Aorta (tissue), 5 donors: Measurements from ENCODE around the gene UMODL1. TPM values are rescaled to one million over a fixed set of nuclear protein-coding genes. Genes with fewer than 3 reads are reported as not detected.
A peak's percentile ranks its signal among the peaks of the same experiment; 100 is the strongest.

ENCODE experiments used
- ATAC-seq: fragments of 200-7000 bp; cut with Tn5 transposase; one replicate; pipeline ENCODE4 v1.9.1; 2022; ENCODE audit warnings: moderate library complexity; ENCODE audit not compliant: low FRiP score
- DNase-seq, 2 donors: peaks; one replicate each; pipeline ENCODE4 v3.0.0-alpha.2; 2020
- H3K27ac ChIP-seq, 2 donors: one replicate each; pipeline ENCODE4 v1.5.1; 2013; ENCODE audit warnings: low read length in 2 of 2, mild to moderate bottlenecking in 2 of 2, moderate library complexity in 2 of 2, control low read depth in 1 of 2, inconsistent platforms in 1 of 2, low read depth in 1 of 2
- H3K27me3 ChIP-seq, 2 donors: one replicate each; pipeline ENCODE4 v1.6.1; 2013; ENCODE audit warnings: control low read depth in 1 of 2, low read length in 1 of 2, mild to moderate bottlenecking in 1 of 2, moderate library complexity in 1 of 2; ENCODE audit not compliant: insufficient read depth in 2 of 2, control insufficient read depth in 1 of 2
- H3K36me3 ChIP-seq, 2 donors: one replicate each; pipeline ENCODE4 v1.6.1; 2013; ENCODE audit warnings: control low read depth in 1 of 2, low read length in 1 of 2, mild to moderate bottlenecking in 1 of 2; ENCODE audit not compliant: insufficient read depth in 2 of 2, control insufficient read depth in 1 of 2
- H3K4me1 ChIP-seq, 2 donors: one replicate each; pipeline ENCODE4 v1.6.1; 2013; ENCODE audit warnings: low read length in 2 of 2, control low read depth in 1 of 2, mild to moderate bottlenecking in 1 of 2, moderate library complexity in 1 of 2; ENCODE audit not compliant: insufficient read depth in 2 of 2, control insufficient read depth in 1 of 2
- H3K4me3 ChIP-seq, 2 donors: one replicate each; pipeline ENCODE4 v1.5.1; 2013; ENCODE audit warnings: low read length in 2 of 2, control low read depth in 1 of 2, mild to moderate bottlenecking in 1 of 2
- H3K9me3 ChIP-seq: one replicate; pipeline ENCODE4 v1.6.1; 2013; ENCODE audit warnings: mild to moderate bottlenecking, low read length; ENCODE audit not compliant: control insufficient read depth
- WGBS, 2 donors: extraction: QIAGEN DNeasy Blood & Tissue Kit; methylation state at CpG; one replicate each; pipeline ENCODE4 v1.1.7; 2013; 5-methylcytosine and 5-hydroxymethylcytosine counted together
- intact Hi-C, 2 donors: fragments of 100-400 bp; cut with DNase I; formaldehyde crosslinking; loops; one replicate each; pipeline versions ENCODE4 v1.14.2 to v1.15.0; 2022
- polyA plus RNA-seq, 2 donors: library from polyadenylated mRNA; stranded (reverse); fragments of 200-250 nt; gene quantifications; one replicate each; pipeline ENCODE4 v1.2.3, GENCODE V29; 2013
- total RNA-seq, 2 donors: library from RNA; stranded (reverse); fragmentation: NEBNext Ultra II Directional; extraction: Animal tissue kit (Norgen Biotek cat#: 25700); gene quantifications; one replicate each; pipeline ENCODE4 v1.2.1, GENCODE V29; 2021
- donor health status: healthy with polysubstance abuse.
- donor health status: Bipolar disorder and iron deficiency.
- donor health status: DM: no; HTN: no; CAD: no.
- donor health status: DM: no; HTN: no; CAD: no.
- donor health status: DM: yes; HTN: yes; CAD: no.

UMODL1 gene
- total and polyA plus RNA-seq, 4 donors = 0.45 TPM; not detected in 3

GRCh38 chr21:42043201-42043895, 27.8 kb upstream of the UMODL1 start:
- DNase-seq (no peak), ATAC-seq (no peak)
- Histone ChIP-seq H3K36me3 (no peaks in the 10 kb centered on the region), H3K4me3 (no peak overlapping the region), H3K27me3 (no peaks in the 10 kb centered on the region), H3K4me1 (peaks cover 0 to 4% of the 10 kb centered on the region in 2 donors), H3K9me3 (no peaks in the 10 kb centered on the region), H3K27ac (no peak overlapping the region)
- intact Hi-C loops = no loop called here
- 93 to 94% methylated on average over 16 of the region's 16 CpGs for WGBS, 2 donors

- intact Hi-C loops = no loop called here
- WGBS, 2 donors = 92 to 94% methylated on average over 17 of the region's 17 CpGs
- H3K27me3 ChIP-seq = no peaks in the 10 kb centered on the region
- no peaks in the 10 kb centered on the region for H3K9me3 ChIP-seq
- no peak overlapping the region for H3K4me3 ChIP-seq
- H3K27ac ChIP-seq = no peak overlapping the region
- ATAC-seq (no peak), DNase-seq (no peak)
- no peaks in the 10 kb centered on the region for H3K36me3 ChIP-seq
- H3K4me1 ChIP-seq = peaks cover 0 to 4% of the 10 kb centered on the region in 2 donors
These were observed 27.2 kb upstream of the UMODL1 start for GRCh38 chr21:42043961-42044360.

GRCh38 chr21:42044871-42045495, 26.1 kb upstream of the UMODL1 start:
- 96 to 98% methylated on average over 7 of the region's 7 CpGs for WGBS, 2 donors
- ATAC-seq = no peak
- DNase-seq = no peak
- H3K4me1 ChIP-seq = peaks cover 0 to 4% of the 10 kb centered on the region in 2 donors
- H3K9me3 ChIP-seq = no peaks in the 10 kb centered on the region
- intact Hi-C loops = loop anchor here (5.0 kb wide), 2 partner anchors 33 to 88 kb away; partner anchors contain the start of gene ZBTB21 (in 1 of the 2)
- H3K36me3 ChIP-seq = no peaks in the 10 kb centered on the region
- H3K4me3 ChIP-seq = no peak overlapping the region
- no peaks in the 10 kb centered on the region for H3K27me3 ChIP-seq
- no peak overlapping the region for H3K27ac ChIP-seq

GRCh38 chr21:42047821-42048613, 23.1 kb upstream of the UMODL1 start:
- WGBS, 2 donors = 6 to 8% methylated on average over 19 of the region's 19 CpGs
- Histone ChIP-seq H3K4me1 (peaks cover 0 to 4% of the 10 kb centered on the region in 2 donors), H3K9me3 (no peaks in the 10 kb centered on the region), H3K27me3 (no peaks in the 10 kb centered on the region), H3K36me3 (no peaks in the 10 kb centered on the region), H3K27ac (peak overlapping the region; percentile 78 to 95), H3K4me3 (no peak overlapping the region)
- DNase-seq (peak; percentile 92 to 93), ATAC-seq (peak; percentile 94)
- intact Hi-C loops = loop anchor here (2.0 to 5.0 kb wide), 3 partner anchors 35 to 91 kb away; partner anchors contain the start of gene ZBTB21 (in 1 of the 2)

- ATAC-seq (no peak), DNase-seq (peak; percentile 43 to 64)
- Histone ChIP-seq H3K4me1 (peaks cover 0 to 4% of the 10 kb centered on the region in 2 donors), H3K27ac (peak overlapping the region in 1 of 2 donors; percentile 66), H3K9me3 (no peaks in the 10 kb centered on the region), H3K4me3 (no peak overlapping the region), H3K36me3 (no peaks in the 10 kb centered on the region), H3K27me3 (no peaks in the 10 kb centered on the region)
- WGBS, 2 donors = 97% methylated on average over 10 of the region's 10 CpGs
- intact Hi-C loops = loop anchor here (5.0 kb wide), 2 partner anchors 37 to 92 kb away; partner anchors contain the start of gene ZBTB21 (in 1 of the 2)
These were observed 22.1 kb upstream of the UMODL1 start for GRCh38 chr21:42048870-42049577.

GRCh38 chr21:42049578-42050430, 21.3 kb upstream of the UMODL1 start:
- WGBS, 2 donors = 86 to 87% methylated on average over 16 of the region's 16 CpGs
- DNase-seq = peak; percentile 46 to 69
- no peaks in the 10 kb centered on the region for H3K9me3 ChIP-seq

GRCh38 chr21:42051788-42052187, 19.3 kb upstream of the UMODL1 start:
- peak; percentile 13 to 21 for DNase-seq
- no peaks in the 10 kb centered on the region for H3K9me3 ChIP-seq
- H3K27me3 ChIP-seq = no peaks in the 10 kb centered on the region
- no peak overlapping the region for H3K27ac ChIP-seq
- no peak overlapping the region for H3K4me3 ChIP-seq
- no peak for ATAC-seq
- peaks cover 0 to 4% of the 10 kb centered on the region in 2 donors for H3K4me1 ChIP-seq
- 86 to 87% methylated on average over 9 of the region's 9 CpGs for WGBS, 2 donors
- no peaks in the 10 kb centered on the region for H3K36me3 ChIP-seq
- intact Hi-C loops = no loop called here

More at GRCh38 chr21:42049578-42050430, 21.3 kb upstream of the UMODL1 start:
- intact Hi-C loops = loop anchor here (5.0 kb wide), 2 partner anchors 38 to 93 kb away; partner anchors contain the start of gene ZBTB21 (in 1 of the 2)
- Histone ChIP-seq H3K27me3 (no peaks in the 10 kb centered on the region), H3K36me3 (no peaks in the 10 kb centered on the region), H3K4me1 (peaks cover 0 to 4% of the 10 kb centered on the region in 2 donors), H3K27ac (no peak overlapping the region), H3K4me3 (no peak overlapping the region)
- no peak for ATAC-seq
